Prostate gland (tissue), 2 donors: ENCODE measurements around the gene ZNF573.

Experiments
- CTCF ChIP-seq, 4 experiments: fragments of 200-600 bp in 2 of 4; fragments of 450-650 bp in 2 of 4; sonication (generic) in 2 of 4; IDR thresholded peaks; 1 replicate in 3 of 4; 2 replicates in 1 of 4; pipeline ENCODE4 v1.5.1; 2016 to 2019; ENCODE audit warnings: antibody characterized with exemption in 4 of 4, mild to moderate bottlenecking in 2 of 4, moderate library complexity in 2 of 4
- POLR2A ChIP-seq: fragments of 450-650 bp; IDR thresholded peaks from one replicate; pipeline ENCODE4 v1.6.1; 2016; ENCODE audit warnings: antibody characterized with exemption, mild to moderate bottlenecking
- POLR2AphosphoS5 ChIP-seq: sonication (generic); formaldehyde crosslinking; IDR thresholded peaks from one replicate; pipeline ENCODE4 v1.6.1; 2017; ENCODE audit warnings: antibody characterized with exemption

GRCh38 chr19:37817180-37817981 lies 38.0 kb upstream of the ZNF573 start:
- TF ChIP-seq CTCF (IDR thresholded peaks at IDR 0.05) = no peak
- no peak for TF ChIP-seq POLR2A
- peak; percentile 56 for TF ChIP-seq POLR2AphosphoS5
